Transverse colon (tissue), 4 donors: ENCODE measurements around the gene DNAL4.

ENCODE experiments used
- EP300 ChIP-seq: sonication (generic); formaldehyde crosslinking; IDR thresholded peaks from one replicate; pipeline ENCODE4 v1.6.1; 2017; ENCODE audit warnings: antibody characterized with exemption, low read depth
- POLR2A ChIP-seq: fragments of 450-650 bp; IDR thresholded peaks from one replicate; pipeline ENCODE4 v1.6.1; 2016; ENCODE audit warnings: antibody characterized with exemption, mild to moderate bottlenecking, moderate library complexity
- POLR2AphosphoS5 ChIP-seq, 3 donors: sonication (generic); formaldehyde crosslinking; IDR thresholded peaks; one replicate each; pipeline ENCODE4 v1.6.1; 2016; ENCODE audit warnings: antibody characterized with exemption in 3 of 3
- TF ChIP-seq, protein P1 (sequence below), 5 experiments: fragments of 200-600 bp in 3 of 5; fragments of 450-650 bp in 2 of 5; sonication (generic) in 3 of 5; IDR thresholded peaks; 1 replicate in 2 of 5; 2 replicates in 3 of 5; pipeline ENCODE4 v1.5.1; 2016 to 2017; ENCODE audit warnings: antibody characterized with exemption in 5 of 5, inconsistent platforms in 3 of 5, mild to moderate bottlenecking in 2 of 5, moderate library complexity in 1 of 5

DNA sequence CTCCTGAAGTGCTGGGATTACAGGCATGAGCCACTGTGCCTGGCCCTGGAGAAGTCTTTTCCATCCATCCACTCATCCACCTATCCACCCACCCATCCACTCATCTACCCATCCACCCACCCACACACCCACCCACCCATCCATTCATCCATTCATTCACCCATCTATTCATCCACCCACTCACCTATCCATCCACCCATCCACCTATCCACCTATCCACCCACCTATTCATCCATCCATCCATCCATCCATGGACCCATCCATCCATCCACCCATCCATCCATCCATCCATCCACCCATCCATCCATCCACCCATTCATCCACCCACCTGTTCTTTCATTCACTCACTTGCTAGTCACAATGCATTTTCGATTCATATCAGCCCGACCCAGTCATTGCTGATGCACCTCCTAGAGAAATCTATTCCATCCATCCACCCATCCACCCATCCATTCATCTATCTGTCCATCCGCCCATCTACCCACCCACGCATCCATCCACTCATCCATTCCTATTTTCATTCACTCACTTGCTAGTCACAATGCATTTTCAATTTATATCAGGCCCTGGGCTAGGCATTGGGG lies 20.5 kb downstream of the DNAL4 start:
- TF ChIP-seq, protein P1, sequence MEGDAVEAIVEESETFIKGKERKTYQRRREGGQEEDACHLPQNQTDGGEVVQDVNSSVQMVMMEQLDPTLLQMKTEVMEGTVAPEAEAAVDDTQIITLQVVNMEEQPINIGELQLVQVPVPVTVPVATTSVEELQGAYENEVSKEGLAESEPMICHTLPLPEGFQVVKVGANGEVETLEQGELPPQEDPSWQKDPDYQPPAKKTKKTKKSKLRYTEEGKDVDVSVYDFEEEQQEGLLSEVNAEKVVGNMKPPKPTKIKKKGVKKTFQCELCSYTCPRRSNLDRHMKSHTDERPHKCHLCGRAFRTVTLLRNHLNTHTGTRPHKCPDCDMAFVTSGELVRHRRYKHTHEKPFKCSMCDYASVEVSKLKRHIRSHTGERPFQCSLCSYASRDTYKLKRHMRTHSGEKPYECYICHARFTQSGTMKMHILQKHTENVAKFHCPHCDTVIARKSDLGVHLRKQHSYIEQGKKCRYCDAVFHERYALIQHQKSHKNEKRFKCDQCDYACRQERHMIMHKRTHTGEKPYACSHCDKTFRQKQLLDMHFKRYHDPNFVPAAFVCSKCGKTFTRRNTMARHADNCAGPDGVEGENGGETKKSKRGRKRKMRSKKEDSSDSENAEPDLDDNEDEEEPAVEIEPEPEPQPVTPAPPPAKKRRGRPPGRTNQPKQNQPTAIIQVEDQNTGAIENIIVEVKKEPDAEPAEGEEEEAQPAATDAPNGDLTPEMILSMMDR (IDR thresholded peaks at IDR 0.05): no peak
- TF ChIP-seq POLR2A (no peak), POLR2AphosphoS5 (IDR thresholded peaks at IDR 0.05) (no peak), EP300 (no peak)
